H9 (cell line): Measurements from ENCODE around the gene IMPA2. TPM values are rescaled to one million over a fixed set of nuclear protein-coding genes. Genes with fewer than 3 reads are reported as not detected.

ENCODE experiments used
- DNase-seq: peaks from one replicate; pipeline ENCODE4 v3.0.0-alpha.2; 2017
- H2AFZ ChIP-seq: one replicate; pipeline ENCODE4 v1.6.1; 2013; ENCODE audit warnings: mild to moderate bottlenecking, low read length, control low read depth, moderate library complexity
- H2AK5ac ChIP-seq: 2 replicates; pipeline ENCODE4 v1.6.1; 2013; ENCODE audit warnings: low read length, control low read depth, mixed read lengths; ENCODE audit not compliant: insufficient read length
- H2BK120ac ChIP-seq: one replicate; pipeline ENCODE4 v1.6.1; 2013; ENCODE audit warnings: low read depth, mild to moderate bottlenecking, low read length, control low read depth, inconsistent platforms; ENCODE audit not compliant: poor library complexity, severe bottlenecking
- H2BK12ac ChIP-seq: 2 replicates; pipeline ENCODE4 v1.6.1; 2013; ENCODE audit warnings: low read length, control low read depth, mixed read lengths, low read depth; ENCODE audit not compliant: insufficient read length
- H2BK15ac ChIP-seq: 2 replicates; pipeline ENCODE4 v1.6.1; 2013; ENCODE audit warnings: low read depth, low read length, control low read depth
- H2BK20ac ChIP-seq: one replicate; pipeline ENCODE4 v1.6.1; 2013; ENCODE audit warnings: low read depth, mild to moderate bottlenecking, low read length, control low read depth, inconsistent platforms; ENCODE audit not compliant: poor library complexity, severe bottlenecking
- H2BK5ac ChIP-seq: 2 replicates; pipeline ENCODE4 v1.6.1; 2013; ENCODE audit warnings: low read length, control low read depth, mixed read lengths; ENCODE audit not compliant: insufficient read length
- H3K14ac ChIP-seq: 2 replicates; pipeline ENCODE4 v1.6.1; 2013; ENCODE audit warnings: low read length, control low read depth; ENCODE audit not compliant: insufficient read depth
- H3K18ac ChIP-seq: 2 replicates; pipeline ENCODE4 v1.6.1; 2013; ENCODE audit warnings: low read depth, mild to moderate bottlenecking, mixed read lengths, low read length, control low read depth; ENCODE audit not compliant: insufficient read length
- H3K23ac ChIP-seq: 2 replicates; pipeline ENCODE4 v1.6.1; 2013; ENCODE audit warnings: low read length, control low read depth, mixed read lengths, low read depth; ENCODE audit not compliant: insufficient read length
- H3K23me2 ChIP-seq: 2 replicates; pipeline ENCODE4 v1.6.1; 2013; ENCODE audit warnings: low read depth, mild to moderate bottlenecking, mixed read lengths, low read length, control low read depth; ENCODE audit not compliant: insufficient read length, poor library complexity, severe bottlenecking
- H3K27ac ChIP-seq: 2 replicates; pipeline ENCODE4 v1.5.1; 2013; ENCODE audit warnings: low read length, control low read depth, mixed read lengths, low read depth; ENCODE audit not compliant: insufficient read length
- H3K27me3 ChIP-seq: 2 replicates; pipeline ENCODE4 v1.6.1; 2013; ENCODE audit warnings: low read length, control low read depth, inconsistent platforms; ENCODE audit not compliant: insufficient read depth
- H3K4ac ChIP-seq: 2 replicates; pipeline ENCODE4 v1.6.1; 2013; ENCODE audit warnings: low read depth, mild to moderate bottlenecking, control low read depth, inconsistent platforms, low read length, moderate library complexity
- H3K4me1 ChIP-seq: 2 replicates; pipeline ENCODE4 v1.6.1; 2013; ENCODE audit warnings: low read length, control low read depth, inconsistent platforms; ENCODE audit not compliant: insufficient read depth
- H3K4me2 ChIP-seq: 2 replicates; pipeline ENCODE4 v1.6.1; 2013; ENCODE audit warnings: low read length, control low read depth, mixed read lengths; ENCODE audit not compliant: insufficient read length, insufficient read depth
- H3K56ac ChIP-seq: 2 replicates; pipeline ENCODE4 v1.6.1; 2013; ENCODE audit warnings: low read depth, mild to moderate bottlenecking, mixed read lengths, low read length, control low read depth; ENCODE audit not compliant: insufficient read length
- H3K79me1 ChIP-seq: 2 replicates; pipeline ENCODE4 v1.6.1; 2013; ENCODE audit warnings: low read depth, mild to moderate bottlenecking, moderate library complexity, low read length, control low read depth, inconsistent platforms; ENCODE audit not compliant: insufficient read depth, poor library complexity, severe bottlenecking
- H3K79me2 ChIP-seq: 2 replicates; pipeline ENCODE4 v1.6.1; 2013; ENCODE audit warnings: low read length, control low read depth, inconsistent platforms; ENCODE audit not compliant: insufficient read depth
- H3K9ac ChIP-seq: 2 replicates; pipeline ENCODE4 v1.6.1; 2013; ENCODE audit warnings: low read length, control low read depth, mixed read lengths; ENCODE audit not compliant: insufficient read length; ENCODE audit errors: extremely low read depth
- H3K9me3 ChIP-seq: one replicate; pipeline ENCODE4 v1.6.1; 2013; ENCODE audit warnings: low read depth, low read length, inconsistent platforms; ENCODE audit not compliant: control insufficient read depth
- H3T11ph ChIP-seq: one replicate; pipeline ENCODE4 v1.6.1; 2013; ENCODE audit warnings: mild to moderate bottlenecking, low read length, control low read depth, inconsistent platforms
- H4K20me1 ChIP-seq: one replicate; pipeline ENCODE4 v1.6.1; 2013; ENCODE audit not compliant: control insufficient read depth, insufficient read length, insufficient read depth
- H4K5ac ChIP-seq: 2 replicates; pipeline ENCODE4 v1.6.1; 2013; ENCODE audit warnings: low read depth, mild to moderate bottlenecking, mixed read lengths, low read length, control low read depth; ENCODE audit not compliant: insufficient read length
- H4K8ac ChIP-seq: replicated peaks from 2 replicates; pipeline ENCODE4 v1.6.1; 2013; ENCODE audit warnings: low read length, control low read depth, mixed read lengths, low read depth; ENCODE audit not compliant: insufficient read length
- H4K91ac ChIP-seq: 2 replicates; pipeline ENCODE4 v1.6.1; 2013; ENCODE audit warnings: low read depth, mild to moderate bottlenecking, moderate library complexity, mixed read lengths, low read length, control low read depth; ENCODE audit not compliant: insufficient read length
- H3K27ac Mint-ChIP-seq, 3 experiments: 2 replicates in 2 of 3; 3 replicates in 1 of 3; pipeline ENCODE4 v1.8.0; 2020 to 2021; ENCODE audit warnings: mixed read lengths in 3 of 3, mild to moderate bottlenecking in 1 of 3, moderate library complexity in 1 of 3
- H3K27me3 Mint-ChIP-seq: 2 replicates; pipeline ENCODE4 v1.8.0; 2021; ENCODE audit warnings: low read depth, mild to moderate bottlenecking, moderate library complexity, mixed read lengths
- H3K36me3 Mint-ChIP-seq, 3 experiments: 2 replicates in 2 of 3; 3 replicates in 1 of 3; pipeline ENCODE4 v1.8.0; 2020 to 2021; ENCODE audit warnings: low read depth in 3 of 3, mixed read lengths in 3 of 3; ENCODE audit not compliant: insufficient read depth in 1 of 3
- H3K4me1 Mint-ChIP-seq, 2 experiments: 2 replicates each; pipeline ENCODE4 v1.8.0; 2020; ENCODE audit warnings: mixed read lengths in 2 of 2
- H3K4me3 Mint-ChIP-seq, 2 experiments: 2 replicates in 1 of 2; 3 replicates in 1 of 2; pipeline ENCODE4 v1.8.0; 2020 to 2021; ENCODE audit warnings: mild to moderate bottlenecking in 2 of 2, mixed read lengths in 2 of 2, moderate library complexity in 1 of 2
- H3K9me3 Mint-ChIP-seq, 2 experiments: 2 replicates in 1 of 2; 3 replicates in 1 of 2; pipeline ENCODE4 v1.8.0; 2020; ENCODE audit warnings: mild to moderate bottlenecking in 2 of 2, mixed read lengths in 2 of 2, moderate library complexity in 1 of 2
- WGBS: extraction: QIAGEN DNeasy Blood & Tissue Kit; methylation state at CpG from one replicate; pipeline ENCODE4 v1.1.7; 2013; ENCODE audit warnings: missing lambda C conversion rate, low lambda C conversion rate, mixed read lengths; ENCODE audit not compliant: insufficient read length; ENCODE audit errors: extremely low coverage; 5-methylcytosine and 5-hydroxymethylcytosine counted together
- total RNA-seq: library from RNA; stranded (reverse); gene quantifications from 2 replicates; pipeline ENCODE4 v1.2.1, GENCODE V29; 2021
- TF ChIP-seq, protein P1 (sequence below): fragments of 200-600 bp; sonication (generic); conservative IDR thresholded peaks from 3 replicates; pipeline ENCODE4 v1.8.0; 2021; ENCODE audit warnings: antibody characterized with exemption, mild to moderate bottlenecking

The IMPA2 gene
- total RNA-seq, 1 experiment from 2014 or later, result 73.8 TPM

DNA sequence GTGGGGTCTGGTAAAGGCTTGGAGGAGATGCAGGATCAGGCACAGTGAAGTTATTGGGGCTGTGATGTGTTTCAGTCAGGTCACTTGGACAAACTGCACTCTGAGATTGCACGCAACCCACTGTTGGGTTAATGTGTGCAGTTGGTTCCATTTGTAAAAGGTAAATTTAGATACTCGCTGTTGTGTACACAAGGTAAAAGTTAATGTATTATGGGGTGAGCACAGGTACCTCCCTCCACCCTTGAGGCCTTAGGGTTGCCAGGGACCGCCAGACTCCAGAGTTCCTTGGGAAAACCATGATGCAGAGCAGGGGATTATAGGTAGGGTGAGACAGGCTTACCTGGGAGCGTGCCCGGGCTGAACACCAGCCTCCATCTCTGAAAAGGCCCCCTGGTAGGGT is 20.1 kb downstream of the IMPA2 start:
- H3K79me1 ChIP-seq, result no peaks in the 10 kb centered on the region
- H3K27me3 Mint-ChIP-seq, result no peaks in the 10 kb centered on the region
- H3K9ac ChIP-seq, result no peak overlapping the region
- H3K18ac ChIP-seq, result no peak overlapping the region
- no peak overlapping the region for H4K5ac ChIP-seq
- no peaks in the 10 kb centered on the region for H3K9me3 ChIP-seq
- no peak overlapping the region for H2BK20ac ChIP-seq
- no peaks in the 10 kb centered on the region for H3K27me3 ChIP-seq
- WGBS, result no CpG with 5 or more reads among the region's 5 CpGs
- H4K91ac ChIP-seq, result no peak overlapping the region
- H3K4ac ChIP-seq, result no peak overlapping the region
- H3K4me2 ChIP-seq, result no peak overlapping the region
- peaks cover 15 to 47% (median 44%) of the 10 kb centered on the region in 3 experiments for H3K36me3 Mint-ChIP-seq
- no peak overlapping the region for H3K56ac ChIP-seq
- no peaks in the 10 kb centered on the region for H3K23me2 ChIP-seq
- no peaks in the 10 kb centered on the region for H3K9me3 Mint-ChIP-seq
- H3K14ac ChIP-seq, result no peak overlapping the region
- no peak overlapping the region for H3T11ph ChIP-seq
- no peak overlapping the region for H2AFZ ChIP-seq
- no peak overlapping the region for H3K27ac Mint-ChIP-seq
- no peak overlapping the region for H2BK15ac ChIP-seq
- TF ChIP-seq, protein P1, sequence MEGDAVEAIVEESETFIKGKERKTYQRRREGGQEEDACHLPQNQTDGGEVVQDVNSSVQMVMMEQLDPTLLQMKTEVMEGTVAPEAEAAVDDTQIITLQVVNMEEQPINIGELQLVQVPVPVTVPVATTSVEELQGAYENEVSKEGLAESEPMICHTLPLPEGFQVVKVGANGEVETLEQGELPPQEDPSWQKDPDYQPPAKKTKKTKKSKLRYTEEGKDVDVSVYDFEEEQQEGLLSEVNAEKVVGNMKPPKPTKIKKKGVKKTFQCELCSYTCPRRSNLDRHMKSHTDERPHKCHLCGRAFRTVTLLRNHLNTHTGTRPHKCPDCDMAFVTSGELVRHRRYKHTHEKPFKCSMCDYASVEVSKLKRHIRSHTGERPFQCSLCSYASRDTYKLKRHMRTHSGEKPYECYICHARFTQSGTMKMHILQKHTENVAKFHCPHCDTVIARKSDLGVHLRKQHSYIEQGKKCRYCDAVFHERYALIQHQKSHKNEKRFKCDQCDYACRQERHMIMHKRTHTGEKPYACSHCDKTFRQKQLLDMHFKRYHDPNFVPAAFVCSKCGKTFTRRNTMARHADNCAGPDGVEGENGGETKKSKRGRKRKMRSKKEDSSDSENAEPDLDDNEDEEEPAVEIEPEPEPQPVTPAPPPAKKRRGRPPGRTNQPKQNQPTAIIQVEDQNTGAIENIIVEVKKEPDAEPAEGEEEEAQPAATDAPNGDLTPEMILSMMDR, result no peak
- no peak overlapping the region for H3K27ac ChIP-seq
- no peak overlapping the region for H3K4me3 Mint-ChIP-seq
- no peak overlapping the region for H2AK5ac ChIP-seq
- no peak overlapping the region for H4K8ac ChIP-seq
- H2BK120ac ChIP-seq, result no peak overlapping the region
- DNase-seq, result no peak
- H3K23ac ChIP-seq, result no peak overlapping the region
- no peak overlapping the region for H2BK5ac ChIP-seq
- peaks cover 7% of the 10 kb centered on the region; the same call in 1 of the 2 replicates for H3K79me2 ChIP-seq
- no peaks in the 10 kb centered on the region for H3K4me1 ChIP-seq
- peaks cover 2% of the 10 kb centered on the region for H4K20me1 ChIP-seq
- H2BK12ac ChIP-seq, result no peak overlapping the region
- H3K4me1 Mint-ChIP-seq, result peaks cover 4 to 10% of the 10 kb centered on the region in 2 experiments
